Hippocampal formation (tissue), 2 donors: ENCODE measurements around the gene PGS1.

ENCODE experiments used
- DNase-seq, 2 donors: peaks; one replicate each; lab custom pipeline; 2025; lab: John Stamatoyannopoulos, UW

PGS1 gene

GRCh38 chr17:78387977-78388941 is 9.8 kb downstream of the PGS1 start:
- DNase-seq: peak in 1 of 2 donors; percentile 30

- DNase-seq: no peak
Observed at GRCh38 chr17:78390241-78391050, 12.0 kb downstream of the PGS1 start.

GRCh38 chr17:78391051-78391431 is 12.6 kb downstream of the PGS1 start:
- DNase-seq: no peak

- no peak for DNase-seq
Observed at GRCh38 chr17:78391843-78392242, 13.4 kb downstream of the PGS1 start.

- DNase-seq: no peak
Observed at GRCh38 chr17:78392295-78392694, 13.8 kb downstream of the PGS1 start.

GRCh38 chr17:78393575-78393974 is 15.1 kb downstream of the PGS1 start:
- DNase-seq: no peak

GRCh38 chr17:78394209-78394608 is 15.8 kb downstream of the PGS1 start:
- DNase-seq: no peak

- no peak for DNase-seq
Observed at GRCh38 chr17:78395155-78395554, 16.7 kb downstream of the PGS1 start.

- no peak for DNase-seq
Observed at GRCh38 chr17:78396441-78397337, 18.2 kb downstream of the PGS1 start.

- no peak for DNase-seq
Observed at GRCh38 chr17:78397681-78398101, 19.2 kb downstream of the PGS1 start.

- no peak for DNase-seq
Observed at GRCh38 chr17:78398390-78398789, 19.9 kb downstream of the PGS1 start.

- DNase-seq: no peak
Observed at GRCh38 chr17:78399028-78399692, 20.7 kb downstream of the PGS1 start.

- no peak for DNase-seq
Observed at GRCh38 chr17:78399693-78400144, 21.3 kb downstream of the PGS1 start.

GRCh38 chr17:78400581-78401240 is 22.3 kb downstream of the PGS1 start:
- no peak for DNase-seq

GRCh38 chr17:78401246-78401645 is 22.8 kb downstream of the PGS1 start:
- no peak for DNase-seq

- no peak for DNase-seq
Observed at GRCh38 chr17:78401891-78402290, 23.4 kb downstream of the PGS1 start.

GRCh38 chr17:78403822-78404221 is 25.4 kb downstream of the PGS1 start:
- no peak for DNase-seq

- no peak for DNase-seq
Observed at GRCh38 chr17:78406396-78406795, 27.9 kb downstream of the PGS1 start.

- no peak for DNase-seq
Observed at GRCh38 chr17:78406920-78407319, 28.5 kb downstream of the PGS1 start.

- no peak for DNase-seq
Observed at GRCh38 chr17:78407387-78408000, 29.0 kb downstream of the PGS1 start.
